ENCODE results near the gene SETD1B. TPM values are rescaled to one million over a fixed set of nuclear protein-coding genes. Genes with fewer than 3 reads are reported as not detected.
A peak's percentile ranks its signal among the peaks of the same experiment; 100 is the strongest.

Gene SETD1B
- total RNA-seq, 1 donor from 2014 or later: 22.7 TPM

GRCh38 chr12:121802485-121802842 is 1.3 kb upstream of the SETD1B start:
- no peak for DNase-seq (ENCODE audit: low spot score in 2 of 2)
- Histone ChIP-seq H3K9me3 (no peaks in the 10 kb centered on the region), H3K4me1 (peaks cover 7 to 34% of the 10 kb centered on the region in 2 donors), H3K27ac (peak overlapping the region; percentile 100), H3K27me3 (no peaks in the 10 kb centered on the region), H3K36me3 (no peaks in the 10 kb centered on the region), H3K4me3 (peak overlapping the region; percentile 94 to 98)
- no peak for TF ChIP-seq CTCF (IDR thresholded peaks at IDR 0.05)
- intact Hi-C loops (cut with DNase I): loop anchor here (5.0 kb wide), 2 partner anchors 175 to 220 kb away; partner anchors contain the start of genes BCL7A and ORAI1

GRCh38 chr12:121802843-121803698 is 738 bp upstream of the SETD1B start:
- intact Hi-C loops (cut with DNase I): loop anchor here (5.0 kb wide), 2 partner anchors 176 to 219 kb away; partner anchors contain the start of genes BCL7A and ORAI1
- peaks cover 3 to 4% of the 10 kb centered on the region in 2 donors for H3K36me3 ChIP-seq
- peaks cover 6 to 31% of the 10 kb centered on the region in 2 donors for H3K4me1 ChIP-seq
- H3K27me3 ChIP-seq: no peaks in the 10 kb centered on the region
- peak overlapping the region; percentile 94 to 98 for H3K4me3 ChIP-seq
- H3K9me3 ChIP-seq: no peaks in the 10 kb centered on the region
- peak; percentile 71 to 94 for DNase-seq (ENCODE audit: low spot score in 2 of 2)
- peak overlapping the region; percentile 100 for H3K27ac ChIP-seq
- no peak for TF ChIP-seq CTCF (IDR thresholded peaks at IDR 0.05)

- DNase-seq (ENCODE audit: low spot score in 2 of 2): no peak
- peak overlapping the region; percentile 89 to 100 for H3K27ac ChIP-seq
- no peak for TF ChIP-seq CTCF (IDR thresholded peaks at IDR 0.05)
- H3K36me3 ChIP-seq: peaks cover 16 to 18% of the 10 kb centered on the region in 2 donors
- intact Hi-C loops (cut with DNase I): loop anchor here (1.0 to 5.0 kb wide), 3 partner anchors 9 to 218 kb away; partner anchors contain the start of genes BCL7A and ORAI1
- H3K4me1 ChIP-seq: peaks cover 0 to 22% of the 10 kb centered on the region in 2 donors
- no peaks in the 10 kb centered on the region for H3K27me3 ChIP-seq
- H3K9me3 ChIP-seq: no peaks in the 10 kb centered on the region
- peak overlapping the region; percentile 94 to 98 for H3K4me3 ChIP-seq
Observed at GRCh38 chr12:121804417-121805111, 755 bp downstream of the SETD1B start.

GRCh38 chr12:121805171-121806008 is 1.6 kb downstream of the SETD1B start:
- Histone ChIP-seq H3K4me3 (peak overlapping the region; percentile 94 to 98), H3K27ac (peak overlapping the region; percentile 89 to 100), H3K27me3 (no peaks in the 10 kb centered on the region), H3K9me3 (no peaks in the 10 kb centered on the region), H3K4me1 (peaks cover 4 to 25% of the 10 kb centered on the region in 2 donors), H3K36me3 (peaks cover 24 to 26% of the 10 kb centered on the region in 2 donors)
- no peak for TF ChIP-seq CTCF (IDR thresholded peaks at IDR 0.05)
- DNase-seq (ENCODE audit: low spot score in 2 of 2): no peak
- intact Hi-C loops (cut with DNase I): no loop called here

- H3K27me3 ChIP-seq: no peaks in the 10 kb centered on the region
- intact Hi-C loops (cut with DNase I): no loop called here
- no peak for TF ChIP-seq CTCF (IDR thresholded peaks at IDR 0.05)
- H3K9me3 ChIP-seq: no peaks in the 10 kb centered on the region
- H3K27ac ChIP-seq: peak overlapping the region; percentile 89 to 100
- peak overlapping the region; percentile 94 to 98 for H3K4me3 ChIP-seq
- peaks cover 10 to 30% of the 10 kb centered on the region in 2 donors for H3K4me1 ChIP-seq
- H3K36me3 ChIP-seq: peaks cover 30 to 32% of the 10 kb centered on the region in 2 donors
- no peak for DNase-seq (ENCODE audit: low spot score in 2 of 2)
Observed at GRCh38 chr12:121806009-121806545, 2.3 kb downstream of the SETD1B start.
